GM18519 (cell line): ENCODE data around the gene IL17D.
A peak's percentile ranks its signal among the peaks of the same experiment; 100 is the strongest.
"Not testable (repeated sequence)": the region's sequence is repeated elsewhere in the genome, so short reads cannot be mapped to it uniquely, and the experiment has no call there.

Source experiments
- ATAC-seq: cut with Tn5 transposase; IDR thresholded peaks from one replicate; pipeline ENCODE4 v1.9.1; 2021; ENCODE audit warnings: mild to moderate bottlenecking, moderate library complexity; ENCODE audit not compliant: unreplicated experiment, low FRiP score

Gene IL17D

DNA sequence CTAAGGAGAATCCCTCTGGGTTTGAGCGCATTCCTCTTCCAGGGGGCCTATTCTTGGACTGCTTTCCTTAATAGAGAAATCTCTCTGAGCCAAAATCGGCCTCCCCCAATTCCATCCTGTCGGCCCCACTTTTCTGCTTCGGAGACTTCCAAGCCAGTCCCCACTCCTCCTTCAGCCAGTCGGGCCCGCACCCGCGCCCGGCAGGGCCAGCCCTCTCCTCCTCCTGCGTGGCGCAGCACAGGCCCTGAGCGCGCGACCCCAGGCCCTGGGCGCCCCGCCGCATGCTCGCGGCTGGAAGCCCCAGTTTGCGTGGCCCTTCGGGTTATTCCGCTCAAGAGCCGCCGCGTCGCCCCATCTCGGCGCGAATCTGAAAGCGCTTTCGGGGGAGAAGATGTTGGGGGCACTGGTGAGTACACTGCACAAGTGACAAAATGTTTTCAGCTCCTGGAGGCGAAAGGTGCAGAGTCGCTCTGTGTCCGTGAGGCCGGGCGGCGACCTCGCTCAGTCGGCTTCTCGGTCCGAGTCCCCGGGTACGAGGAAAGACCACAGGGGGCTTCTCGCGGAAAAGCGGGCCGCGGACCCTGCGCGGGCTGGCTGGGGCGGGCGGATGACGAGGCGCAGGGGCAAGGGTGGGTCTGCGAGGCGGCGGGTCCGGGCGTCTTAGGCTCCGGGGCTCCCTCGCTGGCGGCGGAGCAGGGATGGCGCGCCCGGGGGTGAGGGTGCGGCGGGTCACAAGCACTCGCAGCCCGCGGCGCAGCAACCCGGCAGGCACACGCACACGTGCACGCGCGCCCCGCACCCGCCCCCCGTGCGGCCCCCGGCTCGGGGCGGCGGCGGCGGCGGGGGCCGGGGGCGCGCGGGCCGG lies at the start of gene IL17D:
Gene IL17D (plus strand): TSS at position 785 of the 865 bp plus-strand sequence. CDS start 303 bp downstream, outside the sequence.
- peak; percentile 10 for ATAC-seq

GRCh38 chr13:20654156-20654555 lies 49.3 kb upstream of the IL17D start:
- no peak for ATAC-seq

DNA sequence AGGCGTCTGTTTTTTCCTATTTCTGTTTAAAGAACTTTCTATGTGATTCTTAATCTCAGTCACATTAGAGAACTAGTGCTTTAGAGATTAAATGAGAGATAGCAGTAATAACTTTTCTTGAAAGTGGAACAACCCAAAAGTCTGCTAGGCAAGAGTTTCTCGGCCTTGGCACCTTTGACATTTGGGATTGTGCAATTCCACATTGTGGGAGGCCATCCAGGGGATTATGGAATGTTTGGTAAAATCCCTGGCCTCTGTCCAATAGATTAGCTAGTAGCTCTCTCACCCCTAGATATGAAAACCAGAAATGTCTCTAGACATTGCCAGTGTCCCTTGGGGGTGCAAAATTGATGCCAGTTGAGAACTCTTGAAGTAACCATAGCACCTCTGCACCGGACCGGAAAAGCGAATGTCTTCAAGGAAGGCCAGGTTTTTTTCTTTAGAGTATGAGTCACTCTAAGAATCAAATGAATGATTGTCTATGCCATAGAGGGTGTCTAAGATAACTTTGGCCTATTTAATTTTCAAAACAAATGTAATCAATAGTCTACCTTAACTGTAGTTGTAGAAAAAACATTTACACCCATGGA lies 45.0 kb upstream of the IL17D start:
- no peak for ATAC-seq

DNA sequence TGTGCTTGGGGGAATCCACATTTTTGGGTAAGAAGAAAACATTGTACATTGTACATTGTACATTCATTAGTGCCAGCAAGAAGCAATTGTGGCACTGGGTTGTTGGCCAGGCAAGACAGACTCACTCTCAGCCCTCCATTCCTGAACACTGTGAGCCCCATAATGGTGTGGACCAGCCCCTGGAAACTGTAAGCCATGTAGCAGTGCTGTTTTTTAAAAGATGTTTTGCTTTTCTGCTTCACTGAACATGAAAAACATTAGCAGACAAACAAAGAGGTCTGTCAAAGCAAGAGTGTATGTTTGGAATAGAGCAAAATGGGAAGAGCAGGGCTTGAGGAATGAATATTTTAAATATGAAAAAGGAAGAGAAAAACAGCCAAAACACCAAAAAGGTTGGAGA lies 39.1 kb upstream of the IL17D start:
- ATAC-seq: no peak

DNA sequence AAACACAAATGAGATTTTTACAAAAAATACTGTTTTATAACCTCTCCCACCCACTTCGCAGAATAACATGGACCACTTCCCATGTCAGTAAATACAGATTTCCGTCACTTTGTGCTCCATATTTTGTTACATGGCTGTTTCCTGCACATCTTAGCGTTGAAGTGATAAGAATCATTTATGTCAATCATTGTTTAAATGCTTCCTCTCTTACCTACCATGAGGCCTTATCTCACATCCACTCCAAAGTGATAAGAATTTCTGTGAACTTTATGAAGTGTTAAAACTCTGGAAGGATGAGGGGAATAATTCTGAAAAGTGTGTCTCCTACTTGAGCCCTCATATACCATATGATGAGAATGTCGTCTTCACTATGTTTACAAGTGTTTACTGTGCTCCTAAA lies 36.6 kb upstream of the IL17D start:
- ATAC-seq: no peak

DNA sequence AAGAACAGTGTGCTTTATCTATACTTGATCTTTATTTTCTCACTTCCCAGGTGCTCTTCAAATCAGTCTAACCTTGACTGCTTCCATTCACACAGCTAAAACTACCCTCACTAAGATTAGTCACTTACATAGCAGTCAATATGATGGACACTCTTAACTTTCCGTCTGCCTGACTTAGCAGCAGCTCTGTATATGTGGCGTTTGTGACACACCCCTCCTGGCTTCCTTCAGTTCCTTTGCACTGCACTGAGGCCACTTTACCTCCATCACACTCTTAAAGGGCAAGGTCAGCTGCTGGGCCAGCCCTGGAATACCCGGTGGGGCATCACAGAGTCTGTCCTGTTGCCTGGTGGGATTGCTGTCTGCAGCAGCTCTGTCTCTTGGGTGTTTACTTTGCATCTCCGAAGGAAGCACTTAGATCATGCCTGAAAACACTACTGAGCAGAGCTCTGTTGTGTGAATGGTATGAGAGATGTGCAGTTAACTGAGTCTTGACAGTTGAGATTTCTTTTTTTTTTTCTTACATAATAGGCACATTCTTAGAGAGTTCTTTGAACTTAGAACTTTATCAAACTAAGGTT lies 35.6 kb upstream of the IL17D start:
- ATAC-seq: no peak

- no peak for ATAC-seq
These were observed 34.3 kb upstream of the IL17D start for GRCh38 chr13:20669162-20669561.

DNA sequence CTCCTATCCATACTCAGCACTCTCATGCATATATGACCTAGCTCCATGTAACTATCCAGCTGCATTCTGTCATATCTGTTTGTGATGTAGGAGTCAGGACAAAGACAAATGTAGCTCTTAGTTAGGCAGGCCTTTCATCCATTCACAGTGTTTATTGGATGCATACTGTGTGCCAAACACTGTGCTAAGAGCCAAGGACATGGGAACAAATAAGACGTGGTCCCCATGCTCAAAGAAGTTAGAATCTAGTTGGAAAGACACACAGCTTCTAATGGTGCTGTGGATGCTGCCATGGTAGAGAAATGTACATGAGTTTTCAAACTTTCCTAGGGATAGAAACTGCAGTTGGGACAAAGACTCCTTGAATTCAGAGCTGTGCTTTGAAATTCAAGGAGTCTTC lies 31.7 kb upstream of the IL17D start:
- no peak for ATAC-seq

DNA sequence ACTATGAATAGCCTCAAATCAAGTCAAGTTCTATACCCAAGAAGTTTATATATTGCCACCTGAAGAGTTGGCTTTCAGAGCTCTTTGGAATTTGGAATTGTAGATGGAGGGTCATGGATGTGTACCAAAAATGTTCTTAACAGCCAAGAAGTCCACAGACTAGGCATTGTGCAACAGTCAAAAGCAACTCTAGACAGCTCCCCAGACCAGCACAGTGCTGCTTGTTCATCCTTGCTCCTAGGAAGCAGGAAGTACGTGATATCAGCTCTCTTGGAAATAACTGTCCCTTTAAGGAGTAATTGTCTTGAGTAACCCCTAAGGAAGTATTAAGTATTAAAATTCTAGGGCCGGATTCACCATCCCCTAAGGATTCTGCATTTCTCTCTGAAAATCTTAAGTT lies 30.7 kb upstream of the IL17D start:
- ATAC-seq: no peak

DNA sequence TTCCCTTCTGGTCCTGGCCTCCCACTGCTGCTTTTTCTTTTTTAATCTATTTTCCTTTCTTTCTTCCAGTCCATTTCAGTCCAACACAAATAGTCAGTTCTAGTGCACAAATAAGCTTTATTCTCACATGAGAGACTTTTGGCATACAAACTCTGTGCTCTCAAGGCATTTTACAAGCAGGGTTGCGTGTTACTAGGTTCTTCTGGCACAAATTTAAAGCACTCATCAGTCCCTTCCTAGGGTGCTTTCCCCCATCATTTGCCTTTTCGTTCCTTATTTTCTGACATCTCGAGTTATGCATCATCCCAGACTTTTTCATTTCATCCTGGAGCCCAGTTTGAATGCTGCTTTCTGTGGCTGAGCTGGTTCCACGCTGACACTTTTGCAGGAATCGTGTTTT lies 29.8 kb upstream of the IL17D start:
- ATAC-seq: no peak

DNA sequence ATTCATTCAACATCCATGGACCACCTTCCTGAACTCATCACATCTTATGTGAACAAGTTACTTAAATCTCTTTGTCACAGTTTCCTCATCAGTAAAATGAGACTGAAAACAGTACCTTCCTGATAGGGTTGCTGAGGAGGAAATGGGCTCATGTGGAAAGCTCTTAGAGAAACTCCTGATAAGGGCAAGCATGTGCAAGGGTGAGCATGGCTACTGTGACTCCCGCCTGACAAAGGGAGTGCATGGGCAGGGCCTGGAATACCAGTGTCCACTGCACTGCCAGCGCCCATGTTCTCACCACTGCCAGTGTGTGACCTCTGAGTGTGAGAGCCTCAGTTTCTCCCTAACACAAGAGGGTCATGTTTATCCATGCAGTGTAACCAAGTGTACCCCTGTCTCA lies 27.3 kb upstream of the IL17D start:
- ATAC-seq: no peak

GRCh38 chr13:20678606-20679005 lies 24.9 kb upstream of the IL17D start:
- not testable (repeated sequence) for ATAC-seq

- no peak for ATAC-seq
These were observed 23.6 kb upstream of the IL17D start for GRCh38 chr13:20679879-20680278.

DNA sequence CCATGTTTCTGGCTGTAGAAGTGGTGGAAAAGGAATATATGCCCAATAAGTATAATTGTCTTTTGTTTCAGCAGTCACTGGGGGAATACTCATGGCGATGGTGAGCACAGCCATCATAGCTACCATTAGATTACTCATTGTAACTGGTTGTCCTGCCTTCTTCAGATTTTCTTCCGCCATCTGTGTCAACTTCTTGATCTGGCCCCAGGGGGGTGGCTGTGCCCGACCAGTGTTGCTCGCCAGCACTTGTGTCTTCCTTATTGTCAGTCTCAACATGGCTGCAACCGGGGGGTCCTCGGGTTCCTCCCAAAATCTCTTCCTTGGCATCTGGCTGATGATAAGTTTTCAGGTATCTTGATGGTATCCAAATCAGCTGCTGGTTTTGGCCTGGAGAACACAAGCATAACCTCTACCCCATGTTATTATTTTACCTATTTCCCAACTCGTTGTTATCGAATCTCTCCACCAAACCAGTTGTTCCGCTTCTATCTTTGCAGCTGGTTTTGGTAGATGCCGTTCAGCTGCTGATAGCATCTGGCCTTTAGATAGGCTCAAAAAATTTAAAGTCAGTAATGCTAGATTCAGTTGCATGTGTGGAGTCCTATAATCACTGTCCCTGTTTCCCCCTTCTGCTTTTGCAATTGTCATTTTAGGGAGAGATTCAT lies 23.0 kb upstream of the IL17D start:
- no peak for ATAC-seq

GRCh38 chr13:20681481-20681880 lies 22.0 kb upstream of the IL17D start:
- ATAC-seq: not testable (repeated sequence)

GRCh38 chr13:20682061-20682460 lies 21.4 kb upstream of the IL17D start:
- ATAC-seq: no peak

DNA sequence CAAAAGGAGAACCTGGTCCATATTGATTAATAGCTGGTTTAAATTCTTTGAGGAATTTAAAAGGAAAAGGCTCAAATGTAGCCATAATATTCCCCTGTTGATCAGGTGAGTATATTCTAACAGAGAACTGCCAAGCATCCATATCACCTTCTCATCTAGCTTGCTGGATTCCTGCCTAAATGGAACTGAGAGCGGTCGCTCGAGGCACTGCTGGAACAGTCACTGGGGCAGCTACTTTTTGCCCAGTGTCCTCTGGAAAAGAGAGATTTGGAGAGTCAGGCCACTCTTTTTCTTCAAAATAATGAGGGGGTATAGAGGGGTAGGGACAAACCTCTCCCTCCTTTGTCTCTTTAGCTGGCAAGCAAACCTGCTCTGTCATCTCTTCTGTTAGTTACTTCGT lies 19.5 kb upstream of the IL17D start:
- ATAC-seq: no peak

- ATAC-seq: no peak
These were observed 19.0 kb upstream of the IL17D start for GRCh38 chr13:20684546-20684945.

GRCh38 chr13:20685092-20685491 lies 18.4 kb upstream of the IL17D start:
- no peak for ATAC-seq

DNA sequence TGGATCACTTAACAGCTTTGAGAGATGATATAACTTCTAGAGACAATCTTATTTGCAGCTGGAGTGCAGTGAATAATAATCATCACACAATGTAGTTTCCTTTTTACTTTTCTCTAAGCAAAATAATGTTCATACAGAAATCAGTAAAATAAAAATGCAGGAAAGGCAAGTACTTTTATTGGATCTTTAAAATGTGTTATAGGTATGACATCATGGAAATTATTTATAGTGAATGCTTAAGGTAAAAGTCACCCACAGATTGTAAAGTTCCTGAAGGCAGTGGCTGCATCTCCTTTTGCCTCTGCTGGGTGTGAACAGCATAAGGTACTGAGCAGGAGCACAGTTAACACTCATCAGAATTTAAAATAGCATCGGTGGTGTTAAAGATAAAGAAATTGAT lies 17.3 kb upstream of the IL17D start:
- no peak for ATAC-seq

DNA sequence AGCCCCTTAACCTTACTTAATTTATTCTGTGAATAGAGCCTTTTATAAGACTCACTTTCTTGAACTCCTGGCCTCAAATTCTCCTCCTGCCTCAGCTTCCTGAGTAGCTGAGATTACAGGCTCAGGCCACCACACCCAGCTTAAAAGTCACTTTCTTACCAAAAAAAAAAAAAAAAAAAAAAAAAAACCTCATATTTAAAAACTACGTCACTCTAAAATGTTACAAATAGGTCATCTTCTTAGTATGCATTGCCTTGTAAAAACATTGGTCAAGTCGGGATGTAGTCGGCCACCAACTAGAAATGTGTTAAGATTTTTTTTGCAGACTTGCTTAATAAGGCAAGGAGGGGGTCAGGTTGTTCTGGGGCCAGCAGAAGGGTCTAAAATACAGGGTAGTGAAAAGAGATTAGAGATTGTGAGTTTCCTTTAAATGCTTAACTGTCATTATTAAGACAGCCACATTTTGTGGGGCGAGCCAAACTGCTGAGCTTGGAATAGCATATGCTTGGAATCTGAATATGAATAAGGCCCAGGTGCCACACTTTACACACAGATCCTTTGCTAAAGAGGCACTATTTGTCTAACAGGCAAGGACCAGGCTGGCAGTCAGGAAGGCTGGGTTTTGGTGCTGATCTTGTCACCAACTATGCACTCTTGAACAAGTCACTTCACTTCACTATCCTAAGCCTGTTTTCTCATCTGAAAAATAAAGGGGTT lies 16.5 kb upstream of the IL17D start:
- ATAC-seq: no peak
